ENCODE data around the gene IGSF21.

IGSF21 gene

DNA sequence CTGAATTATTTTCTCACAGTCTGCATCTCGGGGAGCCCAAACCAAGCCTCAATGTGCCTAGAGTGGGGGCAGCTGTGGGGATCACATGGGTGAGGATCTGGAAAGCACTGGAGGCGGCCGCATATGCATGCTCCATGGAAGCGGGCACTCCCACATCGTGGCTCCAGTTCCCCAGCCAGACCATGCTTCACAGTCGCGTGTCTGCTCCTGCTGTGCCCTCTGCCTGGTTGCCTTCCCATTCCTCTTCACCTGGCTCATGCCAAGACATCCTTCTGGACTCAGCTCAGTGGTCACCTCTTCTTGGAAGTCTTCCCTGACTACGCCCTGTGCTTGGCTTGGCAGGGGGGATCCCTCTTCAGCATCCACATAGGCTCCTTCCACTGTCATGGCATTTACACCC is 32.8 kb downstream of the IGSF21 start:
- H3K4me1 ChIP-seq (ENCODE audit: control insufficient read depth, low read depth, low read length): no peaks in the 10 kb centered on the region
- no peak overlapping the region for H3K27ac ChIP-seq (ENCODE audit: low read length)
- no peaks in the 10 kb centered on the region for H3K27me3 ChIP-seq (ENCODE audit: control insufficient read depth, insufficient read depth, low read length)
- H3K4me3 ChIP-seq (ENCODE audit: low read length): no peak overlapping the region
- no peaks in the 10 kb centered on the region for H3K36me3 ChIP-seq (ENCODE audit: control insufficient read depth, low read depth, low read length)
- H3K9ac ChIP-seq (ENCODE audit: low read length): no peak overlapping the region
- H3K9me3 ChIP-seq (ENCODE audit: control insufficient read depth, low read depth, low read length): no peaks in the 10 kb centered on the region

DNA sequence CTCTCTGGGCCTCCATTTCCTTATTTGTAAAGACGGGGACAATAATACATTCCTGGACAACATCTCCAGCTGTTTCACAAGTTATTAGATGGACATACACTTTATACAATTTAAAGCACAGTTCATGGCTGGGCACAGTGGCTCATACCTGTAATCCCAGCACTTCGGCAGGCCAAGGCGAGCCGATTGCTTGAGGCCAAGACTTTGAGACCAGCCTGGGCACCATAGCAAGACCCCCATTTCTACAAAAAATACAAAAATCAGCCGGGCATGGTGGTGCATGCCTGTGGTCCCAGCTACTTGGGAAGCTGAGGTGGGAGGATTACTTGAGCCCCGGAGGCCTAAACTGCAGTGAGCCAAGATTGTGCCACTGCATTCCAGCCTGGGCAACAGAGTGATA is 34.1 kb downstream of the IGSF21 start:
- no peaks in the 10 kb centered on the region for H3K9me3 ChIP-seq (ENCODE audit: control insufficient read depth, low read depth, low read length)
- H3K9ac ChIP-seq (ENCODE audit: low read length): no peak overlapping the region
- no peaks in the 10 kb centered on the region for H3K36me3 ChIP-seq (ENCODE audit: control insufficient read depth, low read depth, low read length)
- H3K27ac ChIP-seq (ENCODE audit: low read length): no peak overlapping the region
- H3K27me3 ChIP-seq (ENCODE audit: control insufficient read depth, insufficient read depth, low read length): no peaks in the 10 kb centered on the region
- no peaks in the 10 kb centered on the region for H3K4me1 ChIP-seq (ENCODE audit: control insufficient read depth, low read depth, low read length)
- no peak overlapping the region for H3K4me3 ChIP-seq (ENCODE audit: low read length)

DNA sequence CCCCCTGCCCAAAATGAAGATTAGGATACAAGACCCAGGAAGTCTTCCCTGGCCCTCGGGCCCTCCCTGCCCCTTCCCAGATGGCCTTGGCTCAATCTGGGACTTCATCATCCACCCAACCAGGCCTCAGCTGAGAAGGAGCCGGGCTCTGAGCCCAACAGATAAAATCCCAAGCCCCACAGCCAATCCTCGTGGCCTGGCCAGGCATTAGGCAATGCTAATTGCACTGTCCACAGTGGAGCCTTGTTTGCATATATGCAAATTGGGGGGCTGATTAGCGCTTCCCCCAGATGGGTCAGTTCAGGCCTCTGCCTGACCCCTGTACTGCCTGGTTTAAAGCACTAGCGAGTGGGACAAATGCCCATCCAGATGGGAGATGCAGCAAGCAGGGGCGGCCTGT is 34.9 kb downstream of the IGSF21 start:
- H3K36me3 ChIP-seq (ENCODE audit: control insufficient read depth, low read depth, low read length): no peaks in the 10 kb centered on the region
- H3K9me3 ChIP-seq (ENCODE audit: control insufficient read depth, low read depth, low read length): no peaks in the 10 kb centered on the region
- no peak overlapping the region for H3K4me3 ChIP-seq (ENCODE audit: low read length)
- H3K9ac ChIP-seq (ENCODE audit: low read length): no peak overlapping the region
- H3K27ac ChIP-seq (ENCODE audit: low read length): no peak overlapping the region
- peaks cover 4% of the 10 kb centered on the region for H3K4me1 ChIP-seq (ENCODE audit: control insufficient read depth, low read depth, low read length)
- H3K27me3 ChIP-seq (ENCODE audit: control insufficient read depth, insufficient read depth, low read length): no peaks in the 10 kb centered on the region

DNA sequence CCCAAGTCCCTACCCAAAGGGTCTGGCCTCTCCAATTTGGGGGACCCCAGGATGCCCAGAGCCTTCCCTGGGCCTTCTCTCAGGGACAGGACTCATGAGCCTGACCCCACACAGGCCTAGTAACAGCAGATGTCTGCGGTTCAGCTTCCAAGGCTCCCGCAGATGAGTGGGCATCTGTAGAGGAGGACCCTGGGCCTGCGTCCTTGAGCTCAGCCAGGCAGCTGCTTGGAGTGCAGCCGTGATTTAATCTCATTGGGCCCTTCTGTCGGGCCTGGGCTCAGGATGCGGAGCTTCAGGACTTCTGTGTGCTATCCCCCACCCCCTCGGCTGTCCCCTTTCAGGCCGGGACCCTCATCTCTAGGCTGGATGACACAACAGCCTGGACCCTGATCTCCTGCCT is 35.4 kb downstream of the IGSF21 start:
- H3K9ac ChIP-seq (ENCODE audit: low read length): no peak overlapping the region
- no peak overlapping the region for H3K27ac ChIP-seq (ENCODE audit: low read length)
- no peaks in the 10 kb centered on the region for H3K27me3 ChIP-seq (ENCODE audit: control insufficient read depth, insufficient read depth, low read length)
- no peak overlapping the region for H3K4me3 ChIP-seq (ENCODE audit: low read length)
- H3K36me3 ChIP-seq (ENCODE audit: control insufficient read depth, low read depth, low read length): no peaks in the 10 kb centered on the region
- H3K4me1 ChIP-seq (ENCODE audit: control insufficient read depth, low read depth, low read length): peaks cover 4% of the 10 kb centered on the region
- H3K9me3 ChIP-seq (ENCODE audit: control insufficient read depth, low read depth, low read length): no peaks in the 10 kb centered on the region

DNA sequence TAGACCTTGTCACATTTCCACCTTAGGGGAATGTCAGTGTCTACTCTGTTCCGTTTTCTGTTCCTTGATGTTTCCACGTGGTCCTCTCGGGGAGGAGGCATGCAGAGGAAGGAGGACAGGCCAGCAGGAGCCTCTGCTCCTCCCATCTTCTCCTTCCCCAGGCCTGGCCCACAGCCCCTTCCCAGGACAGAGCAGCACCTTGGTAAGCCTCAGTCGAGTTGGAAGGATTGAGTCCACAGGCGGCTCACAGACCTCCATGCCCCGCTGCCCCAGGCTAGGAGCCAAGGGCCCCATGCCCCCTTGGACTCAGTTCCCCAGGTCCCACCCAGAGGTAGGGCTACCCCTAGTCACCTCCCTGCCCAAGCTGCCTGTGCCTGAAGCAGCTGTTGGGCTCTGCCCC is 36.5 kb downstream of the IGSF21 start:
- no peaks in the 10 kb centered on the region for H3K27me3 ChIP-seq (ENCODE audit: control insufficient read depth, insufficient read depth, low read length)
- peaks cover 4% of the 10 kb centered on the region for H3K4me1 ChIP-seq (ENCODE audit: control insufficient read depth, low read depth, low read length)
- H3K36me3 ChIP-seq (ENCODE audit: control insufficient read depth, low read depth, low read length): no peaks in the 10 kb centered on the region
- H3K27ac ChIP-seq (ENCODE audit: low read length): no peak overlapping the region
- H3K9me3 ChIP-seq (ENCODE audit: control insufficient read depth, low read depth, low read length): no peaks in the 10 kb centered on the region
- no peak overlapping the region for H3K9ac ChIP-seq (ENCODE audit: low read length)
- H3K4me3 ChIP-seq (ENCODE audit: low read length): no peak overlapping the region

DNA sequence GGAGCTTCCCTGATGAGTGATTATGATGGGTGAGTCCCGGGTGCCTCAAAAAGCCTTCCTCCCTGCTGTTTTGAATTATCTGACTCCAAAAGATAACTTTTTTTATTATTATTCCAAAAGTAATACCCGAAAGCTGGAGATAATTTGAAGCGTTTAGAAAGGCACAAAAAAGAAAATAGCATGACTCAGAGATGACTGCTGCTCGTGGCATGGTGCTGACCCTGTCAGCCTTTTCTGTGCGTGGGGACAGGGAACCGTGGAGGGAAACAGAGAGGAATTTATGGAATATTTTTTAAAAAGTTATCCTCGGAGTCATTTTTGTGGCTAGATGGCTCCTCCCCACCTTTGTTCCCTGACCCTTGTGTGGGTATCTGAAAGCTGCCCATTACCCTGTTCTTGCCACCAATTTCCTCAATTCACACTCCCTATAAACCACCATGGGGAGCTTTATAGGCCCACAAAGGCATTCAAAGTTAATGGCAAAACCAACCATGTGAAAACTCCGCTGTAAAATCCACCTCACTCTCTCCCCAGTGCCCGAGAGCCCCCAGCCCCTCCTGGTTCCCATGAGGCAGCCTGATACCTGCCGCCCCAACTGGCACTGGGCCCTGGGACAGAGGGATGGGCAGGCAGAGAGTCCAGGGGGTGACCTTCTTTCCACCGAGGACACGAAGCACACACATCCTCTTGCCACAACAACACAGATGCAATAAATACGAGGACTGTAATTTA is 37.5 kb downstream of the IGSF21 start:
- H3K4me1 ChIP-seq (ENCODE audit: control insufficient read depth, low read depth, low read length): peaks cover 4% of the 10 kb centered on the region
- no peak overlapping the region for H3K27ac ChIP-seq (ENCODE audit: low read length)
- H3K9me3 ChIP-seq (ENCODE audit: control insufficient read depth, low read depth, low read length): no peaks in the 10 kb centered on the region
- no peak overlapping the region for H3K9ac ChIP-seq (ENCODE audit: low read length)
- H3K36me3 ChIP-seq (ENCODE audit: control insufficient read depth, low read depth, low read length): no peaks in the 10 kb centered on the region
- H3K27me3 ChIP-seq (ENCODE audit: control insufficient read depth, insufficient read depth, low read length): no peaks in the 10 kb centered on the region
- H3K4me3 ChIP-seq (ENCODE audit: low read length): no peak overlapping the region

DNA sequence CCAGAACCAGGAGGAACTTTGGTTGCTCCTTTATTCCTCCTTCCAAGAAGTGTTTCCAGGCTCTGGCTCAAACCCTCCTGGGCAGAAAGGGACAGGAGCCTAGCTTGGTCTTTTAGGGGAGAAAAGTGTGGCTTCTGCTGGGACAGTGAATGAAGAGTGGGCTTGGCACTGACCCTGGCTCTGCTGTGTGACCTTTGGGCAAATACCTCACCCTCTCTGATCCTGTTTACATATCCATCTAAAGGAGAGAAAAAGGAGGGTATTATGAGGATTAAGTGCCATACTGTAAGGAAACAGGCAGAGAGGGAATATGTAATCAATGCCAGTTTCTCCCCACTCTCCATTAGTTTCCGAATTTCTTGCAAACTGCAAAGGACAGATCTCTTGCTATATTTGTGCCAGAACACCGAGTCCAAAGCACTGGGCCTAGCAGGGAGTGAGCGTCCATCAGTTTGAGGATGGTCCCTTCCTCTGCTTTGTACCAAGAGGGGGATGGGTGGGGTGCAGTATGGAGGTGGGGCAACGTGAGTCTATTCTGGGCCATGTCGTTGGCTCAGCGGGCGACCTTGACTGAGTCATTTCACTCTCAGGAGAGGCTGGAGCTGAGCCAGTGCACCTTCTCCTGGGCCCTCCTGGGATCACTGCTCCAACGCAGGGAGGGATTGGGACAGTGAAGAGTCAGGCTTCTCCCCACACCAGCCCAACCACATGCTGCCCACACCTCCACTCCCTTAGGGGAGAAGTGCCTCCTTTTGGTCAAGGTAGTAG is 38.4 kb downstream of the IGSF21 start:
- Histone ChIP-seq H3K9me3 (ENCODE audit: control insufficient read depth, low read depth, low read length) (no peaks in the 10 kb centered on the region), H3K27ac (ENCODE audit: low read length) (no peak overlapping the region), H3K4me1 (ENCODE audit: control insufficient read depth, low read depth, low read length) (peaks cover 4% of the 10 kb centered on the region), H3K9ac (ENCODE audit: low read length) (no peak overlapping the region), H3K4me3 (ENCODE audit: low read length) (no peak overlapping the region), H3K36me3 (ENCODE audit: control insufficient read depth, low read depth, low read length) (no peaks in the 10 kb centered on the region), H3K27me3 (ENCODE audit: control insufficient read depth, insufficient read depth, low read length) (no peaks in the 10 kb centered on the region)

DNA sequence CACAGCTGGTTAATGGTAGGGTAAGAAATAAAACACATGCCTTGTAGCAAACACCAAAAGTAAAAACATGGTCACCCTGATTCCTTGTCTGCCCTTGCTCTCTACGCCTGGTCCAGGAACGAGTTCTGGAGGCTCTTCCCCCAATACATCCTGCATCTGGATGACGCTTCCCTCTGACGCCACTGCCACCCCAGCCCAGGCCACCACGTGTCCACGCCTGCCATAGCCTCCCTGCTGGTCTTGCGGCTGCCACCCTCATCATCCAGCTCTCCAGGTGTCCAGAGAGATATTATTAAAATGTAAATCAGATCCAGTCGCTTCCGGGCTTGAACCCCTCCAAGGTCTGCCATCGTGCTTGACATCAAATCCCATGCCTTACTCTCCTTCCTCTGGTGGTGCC is 39.3 kb downstream of the IGSF21 start:
- no peaks in the 10 kb centered on the region for H3K27me3 ChIP-seq (ENCODE audit: control insufficient read depth, insufficient read depth, low read length)
- H3K4me1 ChIP-seq (ENCODE audit: control insufficient read depth, low read depth, low read length): peaks cover 4% of the 10 kb centered on the region
- H3K36me3 ChIP-seq (ENCODE audit: control insufficient read depth, low read depth, low read length): no peaks in the 10 kb centered on the region
- H3K9me3 ChIP-seq (ENCODE audit: control insufficient read depth, low read depth, low read length): no peaks in the 10 kb centered on the region
- no peak overlapping the region for H3K27ac ChIP-seq (ENCODE audit: low read length)
- H3K9ac ChIP-seq (ENCODE audit: low read length): no peak overlapping the region
- H3K4me3 ChIP-seq (ENCODE audit: low read length): no peak overlapping the region

DNA sequence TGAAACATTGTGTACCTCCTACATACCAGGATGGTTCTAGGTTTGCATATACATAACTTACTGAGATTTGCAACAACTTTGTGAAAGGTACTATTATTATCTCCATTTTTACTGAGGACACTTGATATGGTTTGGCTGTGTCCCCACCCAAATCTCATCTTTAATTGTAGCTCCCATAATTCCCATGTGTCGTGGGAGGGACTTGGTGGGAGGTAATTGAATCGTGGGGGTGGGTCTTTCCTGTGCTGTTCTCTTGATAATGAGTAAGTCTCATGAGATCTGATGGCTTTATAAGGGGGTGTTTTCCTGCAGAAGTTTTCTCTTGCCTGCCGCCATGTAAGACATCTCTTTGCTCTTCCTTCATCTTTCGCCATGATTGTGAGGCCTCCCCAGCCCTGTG is 40.1 kb downstream of the IGSF21 start:
- Histone ChIP-seq H3K27ac (ENCODE audit: low read length) (no peak overlapping the region), H3K9me3 (ENCODE audit: control insufficient read depth, low read depth, low read length) (no peaks in the 10 kb centered on the region), H3K4me3 (ENCODE audit: low read length) (no peak overlapping the region), H3K36me3 (ENCODE audit: control insufficient read depth, low read depth, low read length) (no peaks in the 10 kb centered on the region), H3K27me3 (ENCODE audit: control insufficient read depth, insufficient read depth, low read length) (no peaks in the 10 kb centered on the region), H3K4me1 (ENCODE audit: control insufficient read depth, low read depth, low read length) (peaks cover 4% of the 10 kb centered on the region), H3K9ac (ENCODE audit: low read length) (no peak overlapping the region)

DNA sequence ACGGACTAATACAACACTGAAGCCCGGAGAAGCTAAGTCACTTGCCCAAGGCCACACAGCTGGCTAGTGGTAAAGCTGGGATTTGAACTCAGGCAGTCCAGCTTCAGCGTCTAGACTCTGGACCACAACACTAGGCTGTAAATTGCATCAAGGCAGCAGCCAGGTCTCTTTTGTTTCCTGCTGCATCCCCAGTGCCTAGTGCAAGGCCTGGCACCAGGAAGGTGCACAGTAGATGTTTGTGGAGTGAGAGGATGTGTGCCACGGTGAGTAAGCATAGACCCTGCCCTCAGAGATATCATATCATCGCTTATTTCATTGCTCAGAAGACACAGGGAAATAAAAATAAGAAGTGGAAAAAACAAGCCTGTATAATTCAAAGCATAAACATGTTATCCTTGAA is 40.9 kb downstream of the IGSF21 start:
- H3K4me1 ChIP-seq (ENCODE audit: control insufficient read depth, low read depth, low read length): peaks cover 4% of the 10 kb centered on the region
- no peak overlapping the region for H3K27ac ChIP-seq (ENCODE audit: low read length)
- no peaks in the 10 kb centered on the region for H3K27me3 ChIP-seq (ENCODE audit: control insufficient read depth, insufficient read depth, low read length)
- H3K9ac ChIP-seq (ENCODE audit: low read length): no peak overlapping the region
- H3K9me3 ChIP-seq (ENCODE audit: control insufficient read depth, low read depth, low read length): no peaks in the 10 kb centered on the region
- H3K4me3 ChIP-seq (ENCODE audit: low read length): no peak overlapping the region
- no peaks in the 10 kb centered on the region for H3K36me3 ChIP-seq (ENCODE audit: control insufficient read depth, low read depth, low read length)

DNA sequence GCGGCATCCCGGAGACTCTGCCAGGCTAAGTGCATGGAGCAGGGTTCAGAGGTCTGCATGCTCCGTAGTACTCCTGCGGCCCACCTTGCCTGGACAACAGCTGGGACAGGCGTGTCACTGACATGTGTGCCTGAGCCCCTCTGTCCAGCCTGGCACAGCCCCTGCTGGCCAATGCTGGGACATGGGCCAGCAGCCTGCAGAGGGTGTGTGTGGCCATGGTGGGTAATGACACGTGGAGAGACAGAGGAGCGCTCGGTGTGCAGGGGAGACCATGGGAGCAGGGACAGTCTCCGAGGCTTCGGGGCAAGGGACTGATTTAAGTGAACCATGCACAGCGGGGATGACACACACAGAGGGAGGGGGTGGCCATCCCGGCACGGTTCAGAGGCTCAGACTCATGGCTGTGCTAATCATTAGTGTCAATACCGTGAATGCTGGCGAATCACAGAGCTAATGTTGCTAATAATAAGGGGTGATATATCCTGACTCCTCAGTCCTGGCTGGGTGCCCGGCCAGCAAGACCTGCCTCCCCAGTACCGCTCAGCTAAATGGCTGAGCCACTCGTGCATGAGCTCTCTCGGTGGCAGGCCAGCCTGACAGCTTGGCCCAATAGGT is 41.5 kb downstream of the IGSF21 start:
- H3K9me3 ChIP-seq (ENCODE audit: control insufficient read depth, low read depth, low read length): no peaks in the 10 kb centered on the region
- H3K4me3 ChIP-seq (ENCODE audit: low read length): no peak overlapping the region
- H3K27me3 ChIP-seq (ENCODE audit: control insufficient read depth, insufficient read depth, low read length): no peaks in the 10 kb centered on the region
- H3K27ac ChIP-seq (ENCODE audit: low read length): no peak overlapping the region
- H3K9ac ChIP-seq (ENCODE audit: low read length): no peak overlapping the region
- H3K36me3 ChIP-seq (ENCODE audit: control insufficient read depth, low read depth, low read length): no peaks in the 10 kb centered on the region
- H3K4me1 ChIP-seq (ENCODE audit: control insufficient read depth, low read depth, low read length): peaks cover 4% of the 10 kb centered on the region

Measured in iPS-18a (cell line).